Panc1 (cell line): Measurements from ENCODE around the gene PLEKHH2. TPM values are rescaled to one million over a fixed set of nuclear protein-coding genes. Genes with fewer than 3 reads are reported as not detected.
"Not testable (repeated sequence)": the region's sequence is repeated elsewhere in the genome, so short reads cannot be mapped to it uniquely, and the experiment has no call there.

ENCODE experiments used
- ATAC-seq: fragments of 200-7000 bp; cut with Tn5 transposase; 2 replicates; pipeline ENCODE4 v1.9.1; 2020; ENCODE audit warnings: mild to moderate bottlenecking, moderate library complexity
- BruUV-seq: library from RNA; stranded (reverse); fragments of 400-500 nt; replicated peaks from 2 replicates; lab custom pipeline; 2021; lab: Mats Ljungman, UMichigan
- CTCF ChIA-PET: fragments of 300-600 bp; sonication (Branson Sonifier 250); formaldehyde crosslinking; loops from one replicate; lab custom pipeline; 2022; ENCODE audit warnings: antibody characterized with exemption; lab: Charles Lee
- POLR2A ChIA-PET: fragments of 300-600 bp; sonication (Branson Sonifier 250); formaldehyde crosslinking; loops from one replicate; lab custom pipeline; 2022; ENCODE audit warnings: antibody characterized with exemption; lab: Charles Lee
- DNase-seq: peaks from one replicate; pipeline ENCODE4 v3.0.0-alpha.2; 2010; ENCODE audit warnings: low read depth, low spot score
- H3K27ac ChIP-seq: 2 replicates; pipeline ENCODE4 v1.5.1; 2011; ENCODE audit warnings: mild to moderate bottlenecking, low read length, inconsistent platforms
- H3K27me3 ChIP-seq: fragments of 200-500 bp; sonication (Bioruptor generic); 2 replicates; pipeline ENCODE4 v1.6.0; 2014; ENCODE audit warnings: low read length, inconsistent platforms; ENCODE audit not compliant: control insufficient read depth, insufficient read depth
- H3K36me3 ChIP-seq: fragments of 200-500 bp; sonication (Bioruptor generic); 2 replicates; pipeline ENCODE4 v1.5.1; 2014; ENCODE audit warnings: inconsistent platforms, mild to moderate bottlenecking, low read length, moderate library complexity; ENCODE audit not compliant: control insufficient read depth, insufficient read depth
- H3K4me1 ChIP-seq: 2 replicates; pipeline ENCODE4 v1.5.1; 2011; ENCODE audit warnings: inconsistent platforms, mild to moderate bottlenecking, low read length, moderate library complexity; ENCODE audit not compliant: control insufficient read depth, insufficient read depth
- H3K4me3 ChIP-seq, 2 experiments: 2 replicates each; pipeline ENCODE4 v1.5.1; 2011 to 2012; ENCODE audit warnings: low read depth in 2 of 2, low read length in 2 of 2, mild to moderate bottlenecking in 2 of 2, inconsistent platforms in 1 of 2, moderate library complexity in 1 of 2
- H3K9me3 ChIP-seq: fragments of 200-500 bp; sonication (Bioruptor generic); 2 replicates; pipeline ENCODE4 v1.5.1; 2014; ENCODE audit warnings: low read depth, mild to moderate bottlenecking, inconsistent platforms, low read length, moderate library complexity; ENCODE audit not compliant: control insufficient read depth, insufficient read depth
- POLR2AphosphoS5 ChIP-seq: IDR thresholded peaks from 2 replicates; pipeline ENCODE4 v1.6.1; 2012; ENCODE audit warnings: mild to moderate bottlenecking, low read depth, low read length, moderate library complexity
- SIN3A ChIP-seq: IDR thresholded peaks from 2 replicates; pipeline ENCODE4 v1.6.1; 2012; ENCODE audit warnings: low read depth, mild to moderate bottlenecking, low read length, moderate library complexity, borderline replicate concordance; ENCODE audit not compliant: insufficient read depth
- TCF7L2 ChIP-seq: IDR thresholded peaks from 2 replicates; pipeline ENCODE4 v1.6.1; 2011; ENCODE audit warnings: mild to moderate bottlenecking, low read depth, low read length, inconsistent platforms
- in situ Hi-C: cut with HindIII; loops from 2 replicates; pipeline ENCODE4 v1.10.0; 2016; ENCODE audit warnings: low sequenced_read_pairs, low pct_unique_long_range_greater_than_20kb
- intact Hi-C: fragments of 100-400 bp; cut with micrococcal nuclease; formaldehyde crosslinking; loops from one replicate; pipeline ENCODE4 v1.10.0; 2022; ENCODE audit not compliant: unreplicated experiment
- total RNA-seq: library from RNA; stranded (reverse); gene quantifications from one replicate; pipeline ENCODE4 v1.2.1, GENCODE V29; 2021; ENCODE audit not compliant: unreplicated experiment
- TF ChIP-seq, protein P1 (sequence below), 2 experiments: IDR thresholded peaks; 2 replicates each; pipeline ENCODE4 v1.6.1; 2011 to 2012; ENCODE audit warnings: low read depth in 2 of 2, control low read depth in 1 of 2, low read length in 1 of 2, mild to moderate bottlenecking in 1 of 2, moderate library complexity in 1 of 2; ENCODE audit not compliant: insufficient read depth in 1 of 2
- TF ChIP-seq, protein P2 (sequence below): fragments of 450-650 bp; IDR thresholded peaks from 2 replicates; pipeline ENCODE4 v1.5.1; 2017; ENCODE audit warnings: mild to moderate bottlenecking

PLEKHH2 gene
- total RNA-seq, 1 experiment from 2014 or later: 15.0 TPM

DNA sequence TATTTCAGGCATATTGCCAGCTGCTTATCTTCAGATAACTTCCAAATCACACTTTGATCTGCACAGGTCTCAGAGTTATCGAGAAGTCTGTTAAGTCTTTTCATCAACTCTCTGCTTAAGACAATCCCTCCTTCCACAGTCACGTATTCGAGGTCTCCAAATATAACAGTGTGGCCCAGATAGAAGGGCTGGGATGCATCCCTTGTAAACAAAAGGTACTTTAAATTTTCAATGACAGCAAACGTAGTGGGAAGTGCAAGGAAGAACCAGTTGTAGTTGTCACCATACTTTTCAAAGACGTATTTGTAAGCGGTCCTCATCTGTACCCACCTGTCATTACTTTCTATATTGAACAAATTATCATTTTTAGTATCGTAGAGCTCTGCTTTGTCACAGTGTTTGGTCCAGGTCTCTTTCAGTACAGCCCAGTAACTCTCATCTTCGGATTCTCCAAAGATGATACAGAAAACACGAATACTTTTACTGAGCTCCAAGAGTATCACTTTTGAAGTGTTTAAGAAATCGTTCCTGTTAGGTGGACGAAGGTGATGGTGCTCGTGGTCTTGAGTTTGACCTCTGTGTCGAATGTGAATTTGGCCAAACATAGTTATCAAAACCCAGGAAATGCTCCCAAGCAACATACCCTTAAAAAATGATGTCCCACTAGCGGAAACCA, 38.7 kb downstream of the PLEKHH2 start:
- Histone ChIP-seq H3K4me1 (no peaks in the 10 kb centered on the region), H3K36me3 (no peaks in the 10 kb centered on the region), H3K27me3 (no peaks in the 10 kb centered on the region), H3K9me3 (no peaks in the 10 kb centered on the region), H3K27ac (peak overlapping the region; percentile 79), H3K4me3 (peak overlapping the region; percentile 59 to 71)
- no TSS peak for BruUV-seq
- ChIA-PET CTCF (no interaction called here), POLR2A (no interaction called here)
- no peak for DNase-seq
- TF ChIP-seq, protein P1, sequence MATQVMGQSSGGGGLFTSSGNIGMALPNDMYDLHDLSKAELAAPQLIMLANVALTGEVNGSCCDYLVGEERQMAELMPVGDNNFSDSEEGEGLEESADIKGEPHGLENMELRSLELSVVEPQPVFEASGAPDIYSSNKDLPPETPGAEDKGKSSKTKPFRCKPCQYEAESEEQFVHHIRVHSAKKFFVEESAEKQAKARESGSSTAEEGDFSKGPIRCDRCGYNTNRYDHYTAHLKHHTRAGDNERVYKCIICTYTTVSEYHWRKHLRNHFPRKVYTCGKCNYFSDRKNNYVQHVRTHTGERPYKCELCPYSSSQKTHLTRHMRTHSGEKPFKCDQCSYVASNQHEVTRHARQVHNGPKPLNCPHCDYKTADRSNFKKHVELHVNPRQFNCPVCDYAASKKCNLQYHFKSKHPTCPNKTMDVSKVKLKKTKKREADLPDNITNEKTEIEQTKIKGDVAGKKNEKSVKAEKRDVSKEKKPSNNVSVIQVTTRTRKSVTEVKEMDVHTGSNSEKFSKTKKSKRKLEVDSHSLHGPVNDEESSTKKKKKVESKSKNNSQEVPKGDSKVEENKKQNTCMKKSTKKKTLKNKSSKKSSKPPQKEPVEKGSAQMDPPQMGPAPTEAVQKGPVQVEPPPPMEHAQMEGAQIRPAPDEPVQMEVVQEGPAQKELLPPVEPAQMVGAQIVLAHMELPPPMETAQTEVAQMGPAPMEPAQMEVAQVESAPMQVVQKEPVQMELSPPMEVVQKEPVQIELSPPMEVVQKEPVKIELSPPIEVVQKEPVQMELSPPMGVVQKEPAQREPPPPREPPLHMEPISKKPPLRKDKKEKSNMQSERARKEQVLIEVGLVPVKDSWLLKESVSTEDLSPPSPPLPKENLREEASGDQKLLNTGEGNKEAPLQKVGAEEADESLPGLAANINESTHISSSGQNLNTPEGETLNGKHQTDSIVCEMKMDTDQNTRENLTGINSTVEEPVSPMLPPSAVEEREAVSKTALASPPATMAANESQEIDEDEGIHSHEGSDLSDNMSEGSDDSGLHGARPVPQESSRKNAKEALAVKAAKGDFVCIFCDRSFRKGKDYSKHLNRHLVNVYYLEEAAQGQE (IDR thresholded peaks at IDR 0.05; ENCODE audit: insufficient read depth in 1 of 2, low read depth in 2 of 2, low read length in 1 of 2): no peak
- TF ChIP-seq, protein P2, sequence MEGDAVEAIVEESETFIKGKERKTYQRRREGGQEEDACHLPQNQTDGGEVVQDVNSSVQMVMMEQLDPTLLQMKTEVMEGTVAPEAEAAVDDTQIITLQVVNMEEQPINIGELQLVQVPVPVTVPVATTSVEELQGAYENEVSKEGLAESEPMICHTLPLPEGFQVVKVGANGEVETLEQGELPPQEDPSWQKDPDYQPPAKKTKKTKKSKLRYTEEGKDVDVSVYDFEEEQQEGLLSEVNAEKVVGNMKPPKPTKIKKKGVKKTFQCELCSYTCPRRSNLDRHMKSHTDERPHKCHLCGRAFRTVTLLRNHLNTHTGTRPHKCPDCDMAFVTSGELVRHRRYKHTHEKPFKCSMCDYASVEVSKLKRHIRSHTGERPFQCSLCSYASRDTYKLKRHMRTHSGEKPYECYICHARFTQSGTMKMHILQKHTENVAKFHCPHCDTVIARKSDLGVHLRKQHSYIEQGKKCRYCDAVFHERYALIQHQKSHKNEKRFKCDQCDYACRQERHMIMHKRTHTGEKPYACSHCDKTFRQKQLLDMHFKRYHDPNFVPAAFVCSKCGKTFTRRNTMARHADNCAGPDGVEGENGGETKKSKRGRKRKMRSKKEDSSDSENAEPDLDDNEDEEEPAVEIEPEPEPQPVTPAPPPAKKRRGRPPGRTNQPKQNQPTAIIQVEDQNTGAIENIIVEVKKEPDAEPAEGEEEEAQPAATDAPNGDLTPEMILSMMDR: no peak
- no peak for TF ChIP-seq TCF7L2
- TF ChIP-seq SIN3A: no peak
- intact Hi-C loops (no loop called here), in situ Hi-C loops (no loop called here)
- peak; percentile 63 for ATAC-seq

DNA sequence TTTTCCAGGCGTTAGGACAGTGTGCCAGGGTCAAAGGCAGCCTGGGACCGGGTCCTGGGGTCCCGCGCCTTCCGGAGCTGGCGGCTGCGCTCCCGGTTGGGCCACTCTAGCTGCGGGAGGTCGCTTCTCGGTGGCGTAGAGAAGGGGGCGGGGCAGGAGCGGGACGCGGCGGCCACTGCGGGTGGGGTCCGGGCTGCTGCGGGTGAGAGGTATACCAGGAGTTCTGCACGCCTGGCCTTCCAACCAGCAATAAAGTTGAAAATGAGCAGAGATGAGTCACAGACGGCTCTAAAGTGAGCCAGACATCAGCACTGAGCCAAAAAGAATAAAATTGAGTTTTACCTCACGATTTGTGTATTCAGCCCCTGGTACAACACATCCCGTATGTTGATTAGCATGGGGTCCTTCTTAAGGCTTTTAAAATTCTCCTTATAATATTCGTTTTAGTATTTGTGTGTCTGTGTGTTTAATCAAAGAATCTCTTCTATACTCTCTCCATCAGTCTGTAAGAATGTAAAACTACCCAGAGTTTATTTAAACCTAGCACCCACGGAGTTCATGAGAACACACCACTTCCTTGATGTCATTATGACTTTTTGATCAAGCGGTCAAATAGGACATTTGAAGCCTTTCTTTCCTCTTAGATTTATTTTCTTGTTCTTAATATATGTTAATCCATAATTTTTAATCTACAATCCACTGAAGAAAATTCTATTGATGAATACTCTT, 39.4 kb downstream of the PLEKHH2 start, which contains the start of gene C1GALT1C1L:
Gene C1GALT1C1L (minus strand): TSS at position 108 of the 729 bp plus-strand sequence. CDS start 107 bp downstream, at position 1.
- Histone ChIP-seq H3K4me3 (peak within 1 kb of the TSS; percentile 59 to 71), H3K36me3 (no peaks in the 10 kb centered on the region), H3K27me3 (no peaks in the 10 kb centered on the region), H3K4me1 (no peaks in the 10 kb centered on the region), H3K27ac (peak within 1 kb of the TSS; percentile 79), H3K9me3 (no peaks in the 10 kb centered on the region)
- in situ Hi-C loops (no loop called here), intact Hi-C loops (no loop called here)
- POLR2A ChIA-PET: no interaction called here
- CTCF ChIA-PET: no interaction called here
- TF ChIP-seq TCF7L2 (no peak), SIN3A (no peak), POLR2AphosphoS5 (no peak)
- TF ChIP-seq, protein P2: no peak
- TF ChIP-seq, protein P1 (IDR thresholded peaks at IDR 0.05; ENCODE audit: insufficient read depth in 1 of 2, low read depth in 2 of 2, low read length in 1 of 2): no peak
- BruUV-seq: no TSS peak
- DNase-seq (peak; percentile 4), ATAC-seq (peak; percentile 94)

DNA sequence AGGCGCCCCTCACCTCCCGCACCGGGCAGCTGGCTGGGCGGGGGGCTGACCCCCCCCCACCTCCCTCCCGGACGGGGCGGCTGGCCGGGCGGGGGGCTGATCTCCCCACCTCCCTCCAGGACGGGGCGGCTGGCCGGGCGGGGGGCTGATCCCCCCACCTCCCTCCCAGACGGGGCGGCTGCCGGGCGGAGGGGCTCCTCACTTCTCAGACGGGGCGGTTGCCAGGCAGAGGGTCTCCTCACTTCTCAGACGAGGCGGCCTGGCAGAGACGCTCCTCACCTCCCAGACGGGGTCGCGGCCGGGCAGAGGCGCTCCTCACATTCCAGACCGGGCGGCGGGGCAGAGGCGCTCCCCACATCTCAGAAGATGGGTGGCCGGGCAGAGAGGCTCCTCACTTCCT, 40.7 kb downstream of the PLEKHH2 start:
- not testable (repeated sequence) for DNase-seq

More for the DNA sequence above, 40.7 kb downstream of the PLEKHH2 start:
- BruUV-seq, in situ Hi-C loops, H3K9me3 ChIP-seq, ATAC-seq, intact Hi-C loops, H3K27ac ChIP-seq, H3K4me3 ChIP-seq, CTCF ChIA-PET, POLR2A ChIA-PET, H3K27me3 ChIP-seq, H3K36me3 ChIP-seq, H3K4me1 ChIP-seq: not testable (repeated sequence)
